Measurements from ENCODE around the gene ZFYVE19.

Gene ZFYVE19

DNA sequence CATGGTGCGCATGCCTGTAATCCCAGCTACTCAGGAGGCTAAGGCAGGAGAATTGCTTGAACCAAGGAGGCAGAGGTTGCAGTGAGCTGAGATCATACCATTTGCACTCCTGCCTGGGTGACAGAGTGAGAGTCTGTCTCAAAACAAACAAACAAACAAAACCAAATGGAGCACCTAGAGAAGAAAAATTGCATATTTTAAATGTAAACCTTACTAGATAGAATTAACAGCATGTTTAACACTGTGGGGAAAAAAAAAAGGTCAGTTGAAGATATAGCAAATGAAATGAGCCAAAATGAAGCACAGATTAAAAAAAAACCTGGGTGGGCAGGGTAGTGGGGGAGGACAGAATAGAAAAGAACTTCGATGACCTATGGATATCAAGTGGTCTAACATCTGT lies 14.3 kb downstream of the ZFYVE19 start:
- no peak for DNase-seq

- no peak for DNase-seq
These were observed 16.9 kb downstream of the ZFYVE19 start for GRCh38 chr15:40823572-40824343.

DNA sequence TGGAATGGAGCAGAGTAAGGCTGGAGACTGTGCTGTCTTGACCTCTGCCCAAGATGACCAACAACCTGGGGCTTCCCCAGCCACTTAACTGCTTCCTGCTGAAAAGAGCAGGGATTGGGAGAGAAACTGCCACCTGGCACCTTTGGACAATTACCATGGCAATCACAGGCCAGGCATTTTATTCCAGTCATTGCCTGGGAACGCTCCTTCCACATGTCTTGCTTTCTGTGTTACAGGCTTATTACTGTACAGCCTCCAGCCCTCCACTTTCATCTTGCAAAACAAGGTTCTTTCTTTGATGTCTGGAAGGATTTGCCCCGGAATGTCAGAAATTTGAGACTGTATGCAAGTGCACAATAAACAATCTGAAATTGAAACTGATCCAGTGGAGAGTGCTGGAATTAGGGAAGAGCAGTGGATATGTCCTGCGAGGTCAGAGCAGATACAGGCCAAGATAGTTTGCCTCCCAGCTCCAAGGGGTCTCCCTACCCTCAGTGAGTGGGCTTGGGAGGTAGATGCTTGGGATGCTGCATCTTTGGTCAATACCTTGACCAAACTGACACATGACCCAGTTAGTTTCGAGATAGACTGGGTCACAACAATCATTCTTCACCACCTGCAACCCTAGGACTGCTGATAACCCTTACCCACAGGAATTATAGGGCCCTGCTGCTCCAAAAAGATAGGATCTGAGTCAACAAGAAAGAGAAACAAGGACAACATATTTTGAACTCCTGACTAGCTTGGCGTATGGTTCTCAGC lies 19.0 kb downstream of the ZFYVE19 start:
- DNase-seq = no peak

DNA sequence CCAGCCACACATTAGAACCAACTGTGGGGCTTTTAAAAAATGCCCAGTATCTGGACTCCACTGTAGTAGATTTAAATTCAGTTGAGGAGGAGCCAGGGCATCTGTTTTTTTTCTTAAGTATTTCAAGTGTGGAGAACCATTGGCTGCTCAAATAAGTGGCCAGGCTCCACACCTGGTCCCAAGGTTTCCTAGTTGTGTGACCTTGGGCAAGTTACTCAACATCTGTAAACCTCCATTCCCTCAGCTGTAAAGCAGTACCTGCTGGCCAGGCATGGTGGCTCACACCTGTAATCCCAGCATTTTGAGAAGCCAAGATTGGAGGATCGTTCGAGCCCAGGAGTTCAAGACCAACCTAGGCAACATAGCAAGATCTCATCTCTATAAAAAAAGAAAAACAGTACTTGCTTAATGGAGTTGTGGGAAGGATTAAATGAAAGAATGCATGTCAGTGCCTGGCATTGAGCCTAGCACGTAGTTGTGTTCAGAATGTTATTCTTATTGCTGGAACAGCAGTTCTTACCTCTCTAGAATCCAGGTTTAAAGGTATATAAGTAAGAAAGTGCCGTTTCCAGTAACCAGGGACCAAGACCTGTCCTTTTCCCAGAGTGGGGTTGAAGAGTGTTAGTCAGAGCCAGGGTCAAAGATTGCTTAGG lies 19.7 kb downstream of the ZFYVE19 start:
- DNase-seq = no peak

DNA sequence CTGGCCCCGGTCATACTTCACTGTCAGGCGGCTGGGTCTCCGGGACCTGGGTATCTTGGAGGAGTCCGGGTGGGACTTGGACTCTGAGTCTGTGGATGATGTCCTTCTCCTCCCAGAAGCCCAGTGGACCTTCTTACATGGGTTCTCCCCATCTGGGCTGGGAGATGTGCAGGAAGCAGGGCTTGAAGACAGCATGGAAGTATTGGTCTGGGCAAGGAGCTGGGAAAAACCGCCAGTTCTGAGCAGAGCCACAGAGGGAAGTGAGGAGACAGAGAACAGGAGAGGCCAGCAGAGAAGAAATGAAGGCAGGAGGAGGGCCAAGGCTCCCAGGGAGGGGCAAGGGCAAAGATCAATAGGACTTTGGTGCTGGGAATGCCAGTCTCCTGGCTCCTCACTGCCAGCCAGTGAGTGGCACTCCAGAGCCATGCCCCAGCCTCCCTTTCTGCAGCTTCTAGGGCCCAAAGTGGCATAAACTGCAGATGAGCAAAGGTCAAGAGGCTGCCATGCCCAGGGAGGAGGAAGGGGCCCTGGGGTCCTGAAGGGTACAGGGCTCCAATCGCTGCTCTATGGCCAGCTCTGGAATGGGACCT lies 21.7 kb downstream of the ZFYVE19 start, which contains the start of gene PPP1R14D:
Gene PPP1R14D (minus strand): TSS at position 262 of the 590 bp plus-strand sequence. CDS start 67 bp downstream, at position 195.
- no peak for DNase-seq

GRCh38 chr15:40829115-40829514 lies 22.2 kb downstream of the ZFYVE19 start:
- no peak for DNase-seq

DNA sequence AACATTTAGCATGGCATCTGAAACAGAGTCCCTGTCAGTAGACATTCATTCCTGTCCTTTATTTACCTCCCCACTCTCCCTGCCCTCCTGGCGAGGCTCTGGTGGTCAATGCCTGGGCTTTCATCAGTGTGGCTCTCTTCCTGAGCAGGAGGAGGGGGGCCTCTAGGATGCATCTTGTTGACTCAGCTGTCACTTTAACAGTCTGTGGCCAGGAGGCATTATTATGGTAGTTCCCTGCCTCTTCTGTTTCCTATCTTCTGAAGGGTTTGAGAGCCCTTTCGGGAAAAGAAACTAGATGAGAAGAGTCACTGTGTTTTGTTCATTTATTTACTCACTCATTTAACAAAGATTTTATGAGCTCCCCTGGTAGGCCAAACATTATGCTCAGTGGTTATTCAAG lies 24.0 kb downstream of the ZFYVE19 start:
- no peak for DNase-seq

DNA sequence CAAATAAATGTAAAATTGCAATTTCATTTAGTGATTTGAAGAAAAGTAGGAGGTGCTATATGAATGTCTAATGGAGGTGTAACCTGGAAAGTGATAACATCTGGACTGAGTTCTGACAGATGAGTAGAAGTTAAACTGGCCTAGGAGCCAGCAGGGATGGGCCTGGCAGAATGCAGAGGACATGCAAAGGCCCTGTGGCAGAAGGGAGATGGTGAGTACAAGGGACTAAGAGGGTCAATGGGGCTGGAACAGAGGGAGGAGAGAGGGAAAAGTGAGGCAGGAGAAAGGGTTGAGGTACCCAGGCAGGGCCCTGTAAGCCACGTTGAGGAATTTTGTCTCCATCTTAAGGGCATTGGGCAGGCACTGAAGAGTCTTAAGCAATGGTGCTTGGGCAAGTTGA lies 25.0 kb downstream of the ZFYVE19 start:
- DNase-seq = no peak

GRCh38 chr15:40832903-40833302 lies 26.0 kb downstream of the ZFYVE19 start:
- no peak for DNase-seq

DNA sequence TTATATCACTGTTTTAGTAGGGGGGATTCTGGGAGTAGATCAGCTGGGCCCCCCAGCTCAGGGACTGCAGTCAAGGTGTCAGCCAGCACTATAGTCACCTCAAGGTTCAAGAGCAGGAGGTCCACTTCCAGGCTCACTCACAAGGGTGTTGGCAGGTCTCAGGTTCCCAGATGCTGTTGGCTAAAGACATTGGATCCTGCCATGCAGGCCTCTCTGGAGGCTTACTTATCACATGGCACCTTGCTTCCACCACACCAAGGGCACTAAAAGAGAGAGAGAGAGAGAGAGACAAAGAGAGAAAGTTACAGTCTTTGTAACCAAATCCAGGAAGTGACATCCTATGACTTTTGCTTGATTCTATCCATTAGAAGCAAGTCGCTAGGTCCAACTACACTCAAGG lies 29.1 kb downstream of the ZFYVE19 start:
- no peak for DNase-seq

DNA sequence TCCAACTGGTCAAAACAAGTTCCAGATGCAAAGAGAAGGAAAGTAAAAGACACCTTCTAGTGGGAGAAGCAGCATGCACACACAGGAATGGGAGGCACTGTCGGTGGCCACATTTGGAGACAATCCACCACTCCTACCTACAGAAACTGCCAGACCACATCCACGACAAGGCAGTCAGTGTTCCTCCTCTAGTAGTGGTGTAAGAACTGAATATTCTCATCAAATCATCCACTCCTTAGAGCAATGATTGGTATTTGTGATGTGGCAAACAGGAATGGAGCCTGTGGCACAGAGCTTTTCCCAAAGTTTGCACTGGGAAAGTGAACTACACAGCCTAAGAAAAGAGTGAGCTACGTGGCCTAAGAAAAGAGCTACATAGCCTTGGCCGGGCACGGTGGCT lies 31.9 kb downstream of the ZFYVE19 start:
- no peak for DNase-seq

DNA sequence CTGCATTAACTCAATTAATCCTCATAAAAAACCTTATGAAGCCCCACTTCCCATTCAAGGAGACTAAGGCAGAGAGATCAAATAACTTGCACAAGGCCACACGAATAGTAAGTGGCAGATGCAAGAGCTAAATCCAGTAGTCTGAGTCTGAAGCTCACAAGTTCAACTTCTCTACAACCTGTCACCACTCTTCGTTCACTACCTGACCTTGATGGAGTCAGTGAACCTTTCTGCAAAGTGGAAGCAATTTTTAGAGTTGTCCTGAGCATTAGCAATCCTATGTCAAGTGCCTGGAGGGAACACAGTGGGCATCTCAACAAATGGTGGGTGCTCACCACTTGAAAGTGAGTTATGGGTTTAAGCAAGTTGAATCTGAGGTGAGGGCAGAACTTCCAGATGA lies 34.9 kb downstream of the ZFYVE19 start:
- DNase-seq = no peak

GRCh38 chr15:40843261-40843884 lies 36.5 kb downstream of the ZFYVE19 start:
- DNase-seq = no peak

- DNase-seq = no peak
These were observed 37.2 kb downstream of the ZFYVE19 start, which contains the start of gene SPINT1 for GRCh38 chr15:40843885-40844695. Gene SPINT1 (plus strand): TSS chr15:40844048. CDS start chr15:40844555, 507 bp downstream.

- no peak for DNase-seq
These were observed 37.8 kb downstream of the ZFYVE19 start for GRCh38 chr15:40844696-40845030.

DNA sequence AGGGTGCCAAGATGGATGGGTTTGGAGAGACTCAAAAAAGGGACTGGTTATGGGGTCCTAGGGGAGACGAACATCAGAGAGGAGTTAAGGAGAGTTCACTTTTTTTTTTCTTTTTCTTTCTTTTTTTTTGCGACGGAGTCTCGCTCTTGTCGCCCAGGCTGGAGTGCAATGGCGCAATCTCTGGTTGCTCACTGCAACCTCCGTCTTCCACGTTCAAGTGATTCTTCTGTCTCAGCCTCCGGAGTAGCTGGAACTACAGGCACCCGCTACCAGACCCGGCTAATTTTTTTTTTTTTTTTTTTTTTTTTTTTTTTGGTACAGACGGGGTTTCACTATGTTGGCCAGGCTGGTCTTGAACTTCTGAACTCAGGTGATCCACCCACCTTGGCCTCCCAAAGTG lies 38.1 kb downstream of the ZFYVE19 start:
- no peak for DNase-seq

- DNase-seq = no peak
These were observed 38.8 kb downstream of the ZFYVE19 start for GRCh38 chr15:40845511-40846284.

GRCh38 chr15:40846841-40847222 lies 39.9 kb downstream of the ZFYVE19 start:
- DNase-seq = no peak

GRCh38 chr15:40847223-40847961 lies 40.5 kb downstream of the ZFYVE19 start:
- DNase-seq = peak in 1 of 2 donors; percentile 30

DNA sequence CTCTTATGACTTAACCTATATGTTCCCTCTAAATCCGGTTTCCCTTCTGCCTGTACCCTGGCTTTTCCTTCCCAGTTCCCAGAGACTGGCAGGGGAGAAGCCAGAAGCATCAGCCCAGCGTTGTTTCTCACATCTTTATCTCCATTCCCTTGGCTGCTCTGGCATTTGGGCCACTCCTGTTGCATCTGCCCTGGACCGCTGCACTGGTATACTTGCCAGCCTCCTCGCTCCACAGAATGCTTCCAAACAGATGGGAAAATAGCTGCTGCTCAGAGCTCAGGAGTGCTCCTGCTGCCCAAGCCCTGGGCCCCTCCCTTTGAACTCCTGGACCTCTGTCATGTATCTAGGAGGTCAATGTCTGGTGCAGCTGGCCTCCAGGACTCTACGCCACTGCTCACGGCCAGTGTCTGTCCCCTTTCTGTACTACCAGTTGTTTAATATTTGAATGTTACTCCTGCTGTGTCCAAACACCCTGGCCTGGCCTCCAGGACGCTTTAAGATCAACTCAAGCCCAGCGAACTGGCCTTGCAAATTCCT lies 43.8 kb downstream of the ZFYVE19 start:
- no peak for DNase-seq
